ENCODE results near the gene MIB2.

Gene MIB2

DNA sequence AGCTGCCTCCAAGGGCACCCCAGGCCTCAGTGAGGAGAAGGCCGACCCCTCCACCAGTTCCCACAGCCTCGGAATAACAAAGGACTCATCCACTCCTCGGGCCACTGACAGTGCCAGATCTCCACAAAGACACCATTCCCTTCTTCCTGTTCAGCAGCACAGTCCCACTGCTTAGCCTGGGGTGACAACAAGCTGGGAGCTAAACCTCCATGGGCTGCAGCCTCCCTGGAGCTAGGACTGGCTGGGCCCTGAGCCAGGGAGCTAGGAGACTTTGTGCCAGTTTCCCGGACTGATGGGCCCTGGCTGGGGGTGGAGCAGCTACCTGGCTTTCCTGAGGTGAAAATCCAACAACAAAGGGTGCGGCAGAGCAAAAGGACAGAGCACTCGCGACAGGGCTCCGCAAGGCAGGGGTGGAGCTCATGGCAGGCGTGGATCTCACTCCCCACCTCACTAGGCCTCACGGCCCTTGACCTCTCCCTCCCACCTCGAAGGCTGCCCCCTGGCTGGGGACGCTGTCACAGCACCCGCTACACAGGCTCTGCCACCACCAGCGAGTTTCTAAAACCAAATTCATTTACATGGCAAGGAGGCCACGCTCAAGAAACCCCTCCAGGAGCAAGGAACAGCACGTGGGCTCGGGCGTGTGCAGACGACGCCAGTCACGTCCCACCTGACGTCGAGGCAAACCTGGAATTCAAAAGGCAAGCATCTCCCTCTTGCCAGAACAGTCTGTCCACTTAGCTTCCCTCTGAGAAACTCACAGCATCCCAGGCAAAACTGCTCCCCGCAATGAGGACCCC, 63.5 kb downstream of the MIB2 start:
- Mint-ChIP-seq H3K27me3 (ENCODE audit: low read depth) (no peaks in the 10 kb centered on the region), H3K4me3 (peak overlapping the region in 1 of 3 experiments; percentile 25), H3K4me1 (no peaks in the 10 kb centered on the region), H3K9me3 (no peaks in the 10 kb centered on the region), H3K27ac (peak overlapping the region in 2 of 3 experiments; percentile 26 to 91), H3K36me3 (ENCODE audit: low read depth) (peaks cover 10% of the 10 kb centered on the region)
- TF ChIP-seq, protein P1, sequence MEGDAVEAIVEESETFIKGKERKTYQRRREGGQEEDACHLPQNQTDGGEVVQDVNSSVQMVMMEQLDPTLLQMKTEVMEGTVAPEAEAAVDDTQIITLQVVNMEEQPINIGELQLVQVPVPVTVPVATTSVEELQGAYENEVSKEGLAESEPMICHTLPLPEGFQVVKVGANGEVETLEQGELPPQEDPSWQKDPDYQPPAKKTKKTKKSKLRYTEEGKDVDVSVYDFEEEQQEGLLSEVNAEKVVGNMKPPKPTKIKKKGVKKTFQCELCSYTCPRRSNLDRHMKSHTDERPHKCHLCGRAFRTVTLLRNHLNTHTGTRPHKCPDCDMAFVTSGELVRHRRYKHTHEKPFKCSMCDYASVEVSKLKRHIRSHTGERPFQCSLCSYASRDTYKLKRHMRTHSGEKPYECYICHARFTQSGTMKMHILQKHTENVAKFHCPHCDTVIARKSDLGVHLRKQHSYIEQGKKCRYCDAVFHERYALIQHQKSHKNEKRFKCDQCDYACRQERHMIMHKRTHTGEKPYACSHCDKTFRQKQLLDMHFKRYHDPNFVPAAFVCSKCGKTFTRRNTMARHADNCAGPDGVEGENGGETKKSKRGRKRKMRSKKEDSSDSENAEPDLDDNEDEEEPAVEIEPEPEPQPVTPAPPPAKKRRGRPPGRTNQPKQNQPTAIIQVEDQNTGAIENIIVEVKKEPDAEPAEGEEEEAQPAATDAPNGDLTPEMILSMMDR (IDR thresholded peaks at IDR 0.05; ENCODE audit: unreplicated experiment in 3 of 3) = peak in 2 of 3 experiments; percentile 13 to 35
